MV-4-11 (cell line): ENCODE data around the gene ZEB2.

ENCODE experiments used
- DNase-seq: peaks from one replicate; lab custom pipeline; 2025; lab: John Stamatoyannopoulos, UW

Gene ZEB2

GRCh38 chr2:144519934-144520731 lies at the start of gene ZEB2:
Gene ZEB2, minus strand, starts transcription at chr2:144520119. Its CDS starts 2,769 bp downstream, at chr2:144517350.
- DNase-seq: peak; percentile 96

GRCh38 chr2:144567745-144568144 lies 47.8 kb upstream of the ZEB2 start:
- no peak for DNase-seq

- no peak for DNase-seq
These were observed 46.5 kb upstream of the ZEB2 start for GRCh38 chr2:144566448-144566847.

GRCh38 chr2:144560251-144560650 lies 40.3 kb upstream of the ZEB2 start:
- peak; percentile 66 for DNase-seq

- no peak for DNase-seq
These were observed 39.8 kb upstream of the ZEB2 start for GRCh38 chr2:144559681-144560080.

- no peak for DNase-seq
These were observed 39.3 kb upstream of the ZEB2 start for GRCh38 chr2:144559242-144559641.

- DNase-seq: no peak
These were observed 34.7 kb upstream of the ZEB2 start for GRCh38 chr2:144554492-144555210.

- DNase-seq: no peak
These were observed 33.5 kb upstream of the ZEB2 start for GRCh38 chr2:144553379-144553778.

- no peak for DNase-seq
These were observed 32.9 kb upstream of the ZEB2 start for GRCh38 chr2:144552821-144553220.

- no peak for DNase-seq
These were observed 31.0 kb upstream of the ZEB2 start for GRCh38 chr2:144550911-144551310.

GRCh38 chr2:144550084-144550483 lies 30.2 kb upstream of the ZEB2 start:
- DNase-seq: no peak

GRCh38 chr2:144548532-144549191 lies 28.7 kb upstream of the ZEB2 start:
- DNase-seq: peak; percentile 45

- DNase-seq: no peak
These were observed 28.2 kb upstream of the ZEB2 start for GRCh38 chr2:144548088-144548487.

- no peak for DNase-seq
These were observed 27.6 kb upstream of the ZEB2 start for GRCh38 chr2:144547494-144547893.

GRCh38 chr2:144546933-144547332 lies 27.0 kb upstream of the ZEB2 start:
- no peak for DNase-seq

GRCh38 chr2:144545787-144546186 lies 25.9 kb upstream of the ZEB2 start:
- no peak for DNase-seq

GRCh38 chr2:144544053-144544452 lies 24.1 kb upstream of the ZEB2 start:
- DNase-seq: no peak

- no peak for DNase-seq
These were observed 21.5 kb upstream of the ZEB2 start for GRCh38 chr2:144541396-144541795.

GRCh38 chr2:144539289-144539782 lies 19.4 kb upstream of the ZEB2 start:
- DNase-seq: no peak

- DNase-seq: no peak
These were observed 15.4 kb upstream of the ZEB2 start for GRCh38 chr2:144535300-144535699.

- no peak for DNase-seq
These were observed 13.3 kb upstream of the ZEB2 start for GRCh38 chr2:144533221-144533620.

GRCh38 chr2:144530596-144530995 lies 10.7 kb upstream of the ZEB2 start:
- DNase-seq: no peak

GRCh38 chr2:144529841-144530240 lies 9.9 kb upstream of the ZEB2 start:
- no peak for DNase-seq
